ENCODE measurements around the gene ARL2BP.

ARL2BP gene

DNA sequence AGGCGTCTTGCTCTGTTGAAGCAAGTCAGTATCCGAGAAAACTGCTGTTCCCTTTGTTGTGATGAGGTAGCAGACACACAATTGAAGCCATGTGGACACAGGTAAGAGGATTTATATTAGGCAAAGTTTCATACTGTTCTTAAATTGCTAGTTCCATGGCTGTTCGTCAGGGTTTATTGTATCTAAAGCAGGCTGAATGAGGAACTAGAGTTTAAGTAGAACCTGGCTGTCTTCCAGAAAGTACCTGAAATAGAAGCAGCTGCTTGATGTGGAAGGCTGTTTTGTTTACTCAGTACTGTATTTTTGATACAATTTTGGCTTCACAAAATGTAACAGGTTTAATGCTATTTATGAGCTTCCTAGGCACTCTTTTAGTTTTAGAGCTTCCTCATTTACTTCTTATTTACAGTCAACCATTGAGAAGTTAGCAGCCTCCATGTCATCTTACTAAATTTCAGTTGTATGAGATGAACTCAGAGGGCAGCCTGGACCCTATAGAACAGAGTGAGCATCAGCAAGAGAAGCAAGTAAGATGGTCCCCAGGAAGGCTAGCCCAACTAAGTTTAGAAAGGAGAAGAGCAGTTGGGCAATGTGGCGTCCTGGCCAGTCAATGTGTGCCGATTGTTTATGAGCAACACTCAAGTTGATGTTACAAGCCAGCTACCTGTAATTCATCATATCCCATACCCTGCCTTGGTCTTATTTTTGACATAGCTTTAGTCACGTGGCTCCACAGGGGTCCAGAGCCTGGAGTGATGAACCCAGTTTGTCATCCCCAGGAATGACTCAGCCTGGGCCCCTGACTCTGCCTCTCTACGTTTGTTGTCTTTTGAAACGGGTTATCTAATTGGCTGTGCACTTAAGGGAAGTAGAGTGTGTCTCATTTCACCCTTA is 9.7 kb upstream of the ARL2BP start:
- DNase-seq (ENCODE audit: low read depth in 2 of 2, low spot score in 1 of 2) = no peak

DNA sequence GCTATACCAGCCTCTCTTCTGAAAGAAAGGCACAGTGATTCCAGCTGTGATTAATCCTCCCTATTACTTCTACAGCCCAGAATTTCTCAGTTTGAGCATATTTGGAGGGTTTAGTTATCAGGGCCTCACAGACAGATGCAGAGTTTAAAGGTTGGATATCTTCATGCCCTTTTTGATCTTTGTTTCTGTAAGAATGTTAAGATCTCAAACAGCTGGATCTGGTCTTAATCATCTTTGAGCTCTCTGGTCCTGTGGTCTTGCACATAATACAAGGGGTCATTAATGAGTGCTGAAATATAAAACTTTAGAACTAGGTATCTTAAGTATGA is 9.1 kb upstream of the ARL2BP start:
- no peak for DNase-seq (ENCODE audit: low read depth in 2 of 2, low spot score in 1 of 2)

DNA sequence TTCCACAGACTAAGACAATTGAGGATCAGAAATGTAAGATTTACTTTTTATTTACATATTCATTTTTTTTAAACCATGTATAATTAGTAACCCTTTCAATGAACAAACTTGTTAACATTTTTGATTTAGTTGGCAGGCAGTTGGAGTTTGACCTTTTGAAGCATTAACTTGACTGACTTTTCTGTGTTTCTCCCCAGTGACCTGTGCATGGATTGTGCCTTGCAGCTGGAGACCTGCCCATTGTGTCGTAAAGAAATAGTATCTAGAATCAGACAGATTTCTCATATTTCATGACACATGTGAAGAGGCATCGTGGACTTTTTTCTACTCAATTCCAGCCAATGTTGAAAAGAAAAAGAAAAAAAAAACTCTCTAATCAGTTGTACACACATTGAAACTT is 6.4 kb upstream of the ARL2BP start:
- no peak for DNase-seq (ENCODE audit: low read depth in 2 of 2, low spot score in 1 of 2)

DNA sequence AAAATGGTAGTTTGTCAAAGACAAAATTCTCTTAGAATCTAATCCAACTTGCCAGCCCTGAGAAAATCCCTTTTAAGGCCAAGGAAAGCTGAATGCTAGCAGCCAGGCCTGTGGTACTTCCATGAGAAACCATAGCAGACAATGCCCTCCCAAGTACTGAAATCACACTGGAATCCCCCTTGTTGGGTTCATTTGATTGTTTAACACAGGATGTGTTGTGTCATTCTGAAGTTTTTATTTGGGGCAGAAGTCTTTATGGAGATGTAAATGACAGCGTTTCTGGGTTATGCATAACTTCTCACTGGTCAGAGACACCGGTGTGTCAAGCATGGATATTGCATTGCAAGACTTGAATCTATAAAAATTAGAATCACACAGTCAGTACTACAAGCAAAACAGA is 6.0 kb upstream of the ARL2BP start:
- no peak for DNase-seq (ENCODE audit: low read depth in 2 of 2, low spot score in 1 of 2)

DNA sequence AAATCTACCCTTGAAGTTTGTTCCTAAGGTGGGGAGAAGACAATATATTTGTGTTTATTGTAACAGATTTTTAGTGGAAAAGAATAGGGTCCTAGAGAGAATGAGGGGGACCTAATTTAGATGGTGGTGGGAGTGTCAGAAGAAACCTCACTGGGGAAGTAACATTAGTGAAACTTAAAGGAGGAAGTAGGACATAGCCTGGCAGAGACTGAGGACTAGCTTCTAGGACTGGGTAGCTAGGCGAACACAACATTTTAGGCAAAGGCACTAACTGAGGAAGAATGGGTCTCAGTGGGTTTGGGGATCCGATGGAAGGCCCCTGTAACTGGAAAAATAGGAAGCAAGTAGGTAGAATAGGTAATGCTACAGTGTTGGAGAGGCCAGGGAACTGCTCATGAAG is 4.2 kb upstream of the ARL2BP start:
- no peak for DNase-seq (ENCODE audit: low read depth in 2 of 2, low spot score in 1 of 2)

DNA sequence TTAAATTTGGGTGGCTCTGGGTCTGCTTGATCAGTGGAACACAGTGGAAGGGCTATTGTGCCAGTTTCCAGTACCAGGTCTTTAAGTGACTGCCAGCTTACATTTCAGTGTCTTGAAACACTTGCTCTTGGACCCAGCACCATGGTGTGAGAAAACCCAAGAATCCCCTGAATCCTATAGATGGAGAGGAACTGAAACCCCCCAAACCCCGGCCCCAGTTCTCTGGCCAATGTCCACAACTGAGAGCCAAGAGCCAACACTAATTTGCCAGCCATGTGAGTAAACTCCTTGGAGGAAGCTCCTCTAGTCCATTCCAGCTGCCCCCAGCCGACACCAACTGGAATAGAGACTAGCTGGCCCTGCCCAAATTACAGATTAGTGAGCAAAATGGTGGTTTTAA is 2.4 kb upstream of the ARL2BP start:
- DNase-seq (ENCODE audit: low read depth in 2 of 2, low spot score in 1 of 2) = no peak

DNA sequence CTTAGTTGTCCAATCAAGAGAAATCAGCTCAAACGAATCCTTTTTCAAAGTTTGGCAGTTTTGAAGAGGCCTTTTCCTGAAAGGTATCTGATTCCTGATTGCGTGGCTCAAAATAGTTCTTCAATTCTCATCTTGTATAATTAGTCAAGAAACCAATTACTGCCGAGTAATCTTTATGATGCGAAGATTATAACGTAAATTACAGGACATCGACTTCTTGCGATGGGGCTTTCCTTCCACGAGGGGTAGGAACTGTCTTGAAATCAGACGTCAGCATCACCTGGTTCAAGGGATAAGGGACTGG is 644 bp upstream of the ARL2BP start:
- DNase-seq (ENCODE audit: low read depth in 2 of 2, low spot score in 1 of 2) = no peak

DNA sequence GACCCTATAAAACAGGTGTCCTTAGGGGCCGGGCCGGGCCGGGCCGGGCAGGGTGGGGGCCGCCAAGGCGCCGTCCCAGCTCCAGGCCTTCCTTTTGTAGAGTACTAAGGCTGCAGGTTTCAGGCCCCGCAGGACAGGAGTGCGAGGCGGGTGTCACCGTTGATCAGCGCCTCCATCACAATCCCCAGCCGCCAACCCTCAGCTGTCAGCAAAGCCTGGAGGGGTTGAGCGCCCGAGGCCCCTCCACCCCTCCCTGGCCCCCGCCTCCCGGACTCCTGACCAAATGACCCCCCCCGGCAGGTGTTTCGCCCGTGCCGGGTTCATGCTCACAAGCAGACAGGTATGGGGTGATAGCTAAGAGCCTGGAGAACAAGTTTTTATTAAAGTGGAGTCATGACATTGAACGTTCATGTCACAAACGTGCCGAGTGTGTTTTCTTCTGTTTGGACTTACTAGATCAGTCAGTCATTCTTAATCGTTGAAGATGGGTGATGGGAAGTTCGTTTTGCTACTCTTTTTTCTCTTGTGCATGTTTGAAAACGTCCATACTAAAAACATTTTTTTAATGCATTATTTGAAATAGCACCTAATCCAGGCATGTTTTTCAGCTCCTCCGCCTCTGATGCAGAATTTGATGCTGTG is 534 bp downstream of the ARL2BP start:
- no peak for DNase-seq (ENCODE audit: low read depth in 2 of 2, low spot score in 1 of 2)

DNA sequence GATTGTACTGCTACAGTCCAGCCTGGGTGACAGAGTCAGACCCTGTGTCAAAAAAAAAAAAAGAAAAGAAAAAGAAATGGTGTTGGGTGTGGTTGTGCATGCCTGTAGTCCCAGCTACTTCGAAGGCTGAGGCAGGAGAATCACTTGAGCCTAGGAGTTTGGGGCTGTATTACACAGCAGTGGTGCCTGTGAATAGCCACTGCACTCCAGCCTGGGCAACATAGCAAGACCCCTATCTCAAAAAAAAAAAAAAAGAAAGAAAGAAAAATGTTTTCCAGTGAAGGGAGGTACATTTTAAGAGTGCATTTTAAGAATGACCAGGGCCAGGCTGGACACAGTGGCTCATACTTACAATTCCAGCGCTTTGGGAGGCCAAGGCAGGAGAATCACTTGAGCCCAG is 6.3 kb downstream of the ARL2BP start:
- no peak for DNase-seq (ENCODE audit: low read depth in 2 of 2, low spot score in 1 of 2)

DNA sequence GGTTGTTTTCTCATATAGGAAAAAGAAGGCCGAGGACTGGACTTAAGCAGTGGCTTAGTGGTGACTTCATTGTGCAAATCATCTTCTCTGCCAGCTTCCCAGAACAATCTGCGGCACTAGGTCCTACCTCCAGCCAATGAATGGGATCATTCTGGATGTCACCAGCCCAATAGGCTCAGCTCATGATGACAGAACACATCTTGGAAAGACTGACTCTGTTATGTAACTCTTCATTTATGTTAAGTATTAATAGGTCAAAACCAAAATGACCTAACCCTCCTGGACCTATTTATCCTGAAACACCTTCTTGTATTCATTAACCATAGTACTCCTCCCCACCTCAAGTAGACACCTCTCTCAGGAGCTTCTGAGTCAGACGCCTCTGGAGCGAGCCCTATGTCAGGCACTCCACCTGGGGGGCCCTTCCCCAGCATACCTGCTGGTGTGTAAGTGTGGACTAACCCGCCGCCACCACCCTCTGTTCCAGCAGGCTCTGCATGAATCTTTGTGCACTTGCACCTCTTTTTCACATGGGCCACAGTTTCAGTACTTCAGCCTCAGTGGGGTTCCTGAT is 7.2 kb downstream of the ARL2BP start:
- DNase-seq (ENCODE audit: low read depth in 2 of 2, low spot score in 1 of 2) = no peak

DNA sequence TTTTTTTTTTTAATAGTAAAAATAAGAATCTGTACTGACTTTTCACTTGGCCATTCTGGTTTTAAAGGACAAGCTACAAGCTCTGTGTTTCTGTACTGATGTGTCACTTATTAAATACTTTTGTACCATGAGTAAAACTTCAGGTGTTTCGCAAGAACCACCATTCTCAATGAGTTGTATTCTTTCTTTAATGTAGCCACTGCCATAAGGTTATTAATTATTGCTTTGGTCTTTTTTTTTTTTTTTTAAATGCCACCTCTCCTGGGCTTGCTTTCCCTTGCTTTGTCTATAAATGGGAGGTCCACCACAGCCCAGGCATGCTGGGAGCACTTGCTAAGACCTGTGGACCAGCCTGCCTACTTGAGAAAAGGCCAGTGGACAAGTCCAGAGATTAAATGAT is 8.4 kb downstream of the ARL2BP start:
- DNase-seq (ENCODE audit: low read depth in 2 of 2, low spot score in 1 of 2) = no peak

DNA sequence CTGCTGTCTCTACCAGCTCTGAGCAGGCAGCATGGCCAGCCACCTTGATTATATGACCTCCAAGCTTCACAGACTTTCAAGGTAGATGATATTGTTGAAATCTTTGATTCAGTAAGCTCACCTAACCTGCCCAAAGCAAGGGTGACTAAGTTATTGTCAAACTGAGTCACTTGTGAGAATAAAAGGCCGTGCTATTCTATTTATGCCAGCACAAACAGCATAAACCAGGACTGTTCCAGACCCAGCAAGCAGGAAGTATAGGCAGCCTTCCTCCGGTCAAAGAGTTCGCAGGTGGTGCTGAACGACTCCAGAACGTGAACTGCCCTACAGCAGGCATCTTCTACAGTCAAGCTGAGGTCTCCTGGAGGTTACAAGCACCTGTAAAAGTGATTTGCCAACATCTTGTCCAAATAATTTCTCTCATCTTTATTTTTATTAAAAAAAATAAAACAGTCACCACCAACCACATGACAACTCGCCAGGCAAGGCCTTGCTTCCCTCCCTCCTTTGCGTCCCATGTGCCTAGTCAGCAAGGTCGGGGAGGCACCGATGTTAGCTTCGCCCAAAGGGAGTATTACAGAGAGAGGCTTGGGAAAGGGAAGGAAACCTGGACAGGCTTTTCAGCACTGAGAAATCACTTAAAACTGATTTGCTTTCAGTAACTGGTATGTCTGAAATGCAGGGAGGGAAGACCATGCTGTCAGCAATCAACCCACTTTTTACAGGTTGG is 10.8 kb downstream of the ARL2BP start:
- no peak for DNase-seq (ENCODE audit: low read depth in 2 of 2, low spot score in 1 of 2)

DNA sequence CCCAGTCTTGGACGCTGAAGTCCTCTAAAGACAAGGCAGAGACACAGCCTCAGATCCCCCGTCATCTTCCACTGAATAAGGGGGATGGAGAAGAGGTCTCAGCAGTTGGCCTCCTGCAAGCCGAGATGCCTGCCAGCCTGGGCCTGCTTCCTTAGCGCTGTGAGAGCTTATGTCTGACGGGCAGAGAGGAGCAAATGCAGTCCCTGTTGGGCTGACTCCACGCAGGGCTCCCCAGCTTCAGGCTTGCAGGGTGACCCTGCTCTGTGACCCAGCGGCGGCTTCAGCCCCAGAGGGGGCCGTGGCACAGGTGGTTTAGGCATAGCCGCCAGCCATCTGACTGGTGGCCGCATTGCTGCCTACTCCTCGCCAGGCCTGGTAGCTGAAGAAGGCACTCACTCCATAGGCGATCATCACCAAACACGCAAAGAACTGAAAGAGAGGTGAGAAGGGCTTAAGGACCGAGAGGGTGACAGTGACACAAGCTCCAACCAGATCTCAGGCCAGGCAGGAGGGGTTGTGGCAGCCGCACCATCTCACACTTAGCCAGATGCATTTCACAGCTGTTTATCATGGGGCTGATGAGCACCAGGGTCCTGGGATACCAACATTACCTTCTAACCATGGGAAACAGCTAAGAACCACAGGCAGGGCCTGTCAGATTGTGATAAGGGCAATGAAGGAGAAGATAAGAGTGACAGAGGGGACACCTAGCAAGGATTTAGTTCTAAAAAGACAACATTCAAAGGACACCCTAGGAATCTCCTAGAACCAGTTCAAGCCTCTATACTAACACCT is 11.7 kb downstream of the ARL2BP start:
- no peak for DNase-seq (ENCODE audit: low read depth in 2 of 2, low spot score in 1 of 2)

DNA sequence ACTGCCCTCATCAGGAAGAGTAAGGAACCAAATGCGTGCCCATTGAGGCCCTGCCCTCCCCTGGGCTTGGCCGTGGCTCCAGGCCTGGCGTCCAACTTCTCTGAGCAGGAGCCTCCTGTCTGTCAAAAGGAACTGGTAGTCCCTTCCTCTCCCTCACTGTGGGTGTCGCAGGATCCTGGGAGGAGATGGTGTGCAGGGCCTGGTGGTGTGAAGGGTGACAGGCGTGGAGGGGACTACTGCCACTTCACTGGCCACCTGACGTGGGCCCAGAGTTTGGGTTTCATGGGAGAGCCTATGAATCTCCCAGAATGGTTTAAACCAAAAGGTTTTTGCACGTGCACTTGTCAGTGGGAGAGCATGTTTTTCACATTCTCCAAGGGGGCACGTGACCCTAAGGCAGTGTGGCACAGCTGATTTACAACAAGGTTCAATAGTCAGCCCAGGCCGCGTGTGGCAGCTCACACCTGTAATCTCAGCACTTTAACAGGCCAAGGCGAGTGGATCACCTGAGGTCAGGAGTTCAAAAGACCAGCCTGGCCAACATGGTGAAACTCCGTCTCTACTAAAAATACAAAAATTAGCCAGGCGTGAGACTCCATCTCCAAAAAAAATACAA is 12.5 kb downstream of the ARL2BP start:
- no peak for DNase-seq (ENCODE audit: low read depth in 2 of 2, low spot score in 1 of 2)

DNA sequence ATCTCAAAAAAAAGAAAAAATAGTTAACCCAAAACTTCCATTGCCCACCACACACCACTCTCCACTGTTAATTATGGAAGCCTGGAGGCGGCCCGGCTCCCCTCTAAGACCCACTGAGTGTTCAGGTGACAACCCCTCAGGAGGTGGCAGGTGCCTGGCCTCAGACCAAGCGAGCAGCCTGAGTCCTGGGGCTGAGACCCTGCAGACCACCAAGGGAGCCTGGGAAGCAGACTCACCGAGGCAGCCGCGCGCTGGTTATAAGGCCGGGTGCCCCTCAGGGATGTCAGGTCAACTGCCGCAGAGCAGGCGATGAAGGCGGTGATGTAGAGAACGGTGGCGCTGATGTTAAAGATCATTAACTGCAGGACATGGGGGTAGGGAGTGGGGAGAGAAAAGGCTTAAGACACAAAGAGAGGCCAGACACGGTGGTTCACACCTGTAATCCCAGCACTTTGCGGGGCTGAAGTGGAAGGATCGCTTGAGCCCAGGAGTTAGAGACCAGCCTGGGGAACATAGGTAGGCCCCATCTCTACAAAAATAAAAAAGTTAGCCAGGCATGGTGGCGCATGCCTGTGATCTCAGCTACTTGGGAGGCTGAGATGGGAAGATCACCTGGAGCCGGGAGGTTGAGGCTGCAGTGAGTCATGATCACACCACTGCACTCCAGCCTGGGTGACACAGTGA is 13.3 kb downstream of the ARL2BP start:
- DNase-seq (ENCODE audit: low read depth in 2 of 2, low spot score in 1 of 2) = no peak

DNA sequence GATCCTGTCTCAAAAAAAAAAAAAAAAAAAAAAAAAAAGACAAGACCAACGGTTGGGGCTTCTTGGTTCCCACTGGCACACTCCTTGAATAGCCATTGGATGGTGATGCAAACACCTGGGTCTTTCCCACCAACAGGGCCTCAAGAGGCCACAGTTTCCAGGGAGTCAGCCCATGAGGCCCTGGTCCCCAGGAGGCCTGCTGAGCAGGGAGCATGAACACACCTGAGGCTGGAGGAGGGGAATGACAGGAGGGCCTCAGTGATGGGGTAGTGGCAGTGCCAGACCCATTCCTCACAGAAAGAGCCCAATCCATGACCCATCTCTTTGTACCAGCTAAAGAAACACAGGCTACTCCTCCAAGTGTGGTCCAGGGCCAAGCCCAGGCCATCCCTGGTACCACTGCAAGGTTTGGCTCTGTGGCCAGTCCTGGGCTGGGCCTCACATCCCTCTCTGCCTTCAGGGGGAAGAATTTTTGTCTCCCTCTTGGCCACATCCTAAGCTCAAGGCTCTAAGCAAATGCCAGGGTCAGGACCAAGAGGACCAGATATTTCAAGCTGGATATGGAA is 13.9 kb downstream of the ARL2BP start:
- no peak for DNase-seq (ENCODE audit: low read depth in 2 of 2, low spot score in 1 of 2)

DNA sequence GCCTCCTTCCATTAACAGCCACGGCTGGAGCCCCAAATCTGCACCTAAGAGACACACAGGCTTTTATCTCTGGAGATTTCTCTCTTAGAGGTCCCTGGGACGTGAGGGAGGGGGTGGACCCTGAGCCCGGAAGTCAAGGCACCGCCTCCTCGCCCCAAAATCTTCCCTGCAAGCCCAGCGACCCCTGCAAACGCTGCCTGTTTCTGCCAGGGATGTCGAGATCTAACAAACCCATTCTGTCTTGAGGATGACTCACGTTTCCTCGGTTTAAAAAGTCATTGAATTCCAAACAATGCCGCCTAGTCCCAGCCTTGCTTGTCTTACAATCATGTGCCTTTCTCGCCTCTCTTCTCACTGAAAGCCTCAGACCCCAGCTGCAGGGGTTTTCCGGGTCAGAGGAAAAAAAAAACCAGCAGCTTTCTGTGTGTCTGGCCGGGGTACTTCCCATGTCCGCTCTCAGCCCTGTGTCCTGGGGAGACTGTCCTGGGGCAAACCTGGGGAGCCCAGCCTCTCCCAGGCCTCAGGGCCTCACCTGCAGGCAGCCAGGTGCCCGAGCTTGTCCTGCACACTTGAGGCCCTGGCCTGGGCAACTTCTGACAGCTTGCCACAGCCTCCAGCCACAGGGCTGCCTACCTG is 15.4 kb downstream of the ARL2BP start:
- no peak for DNase-seq (ENCODE audit: low read depth in 2 of 2, low spot score in 1 of 2)

DNA sequence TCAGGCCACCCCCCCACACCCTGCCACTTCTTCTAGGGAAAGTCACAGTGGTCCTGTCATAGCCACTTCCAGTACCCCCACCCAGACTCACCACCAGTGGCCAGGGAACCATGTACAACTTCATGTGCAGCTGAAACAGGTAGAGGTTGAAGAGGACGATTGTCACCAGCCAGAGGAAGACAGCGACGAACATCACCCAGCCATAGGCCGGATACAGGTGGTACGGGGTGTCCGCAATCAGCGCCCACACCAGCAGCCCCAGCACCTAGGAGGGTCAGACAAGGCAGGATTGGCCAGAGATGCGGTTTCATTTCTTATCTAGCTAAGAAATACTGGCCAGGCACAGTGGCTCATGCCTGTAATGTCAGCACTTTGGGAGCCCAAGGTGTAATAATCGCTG is 16.7 kb downstream of the ARL2BP start:
- DNase-seq (ENCODE audit: low read depth in 2 of 2, low spot score in 1 of 2) = no peak

DNA sequence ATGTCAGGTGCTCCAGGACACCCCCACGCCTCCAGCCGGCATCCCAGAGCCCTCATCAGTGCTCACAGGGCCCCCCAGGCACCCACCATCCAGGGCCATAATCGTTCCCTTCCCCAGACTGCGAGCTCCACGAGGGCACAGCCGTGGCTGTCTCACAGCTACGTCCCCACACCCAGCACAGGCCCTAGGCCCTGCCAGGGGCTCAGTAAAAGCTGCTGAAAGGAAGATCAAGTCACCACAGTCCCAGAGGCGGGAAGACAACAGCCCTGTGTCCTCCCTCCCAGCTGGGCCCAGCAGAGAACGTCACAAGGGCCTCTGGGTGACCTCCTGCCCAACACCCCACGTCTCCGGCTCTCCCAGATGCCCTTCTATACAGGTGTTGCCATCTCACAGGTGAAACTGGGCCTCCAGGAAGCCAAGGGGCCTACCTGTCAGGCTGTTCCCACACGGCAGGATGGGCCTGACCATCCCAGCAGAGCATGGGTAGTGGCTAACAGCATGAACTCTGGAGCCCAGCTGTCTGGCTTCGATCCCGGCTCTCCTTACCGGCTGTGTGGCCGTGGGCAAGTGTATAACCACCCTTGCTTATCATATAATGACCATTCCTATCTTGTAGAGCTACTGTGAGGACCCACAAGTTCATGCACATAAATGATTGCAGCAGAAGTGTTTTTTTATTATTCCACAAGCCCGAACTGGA is 17.9 kb downstream of the ARL2BP start:
- no peak for DNase-seq (ENCODE audit: low read depth in 2 of 2, low spot score in 1 of 2)

Measured in stimulated activated CD8-positive, alpha-beta memory T cell treated with anti-CD3 and anti-CD28 coated beads, Interleukin-4, amount 100 ng/mL, for 4 hours (primary cell).